ENCODE results near the gene MIXL1. TPM values are rescaled to one million over a fixed set of nuclear protein-coding genes. Genes with fewer than 3 reads are reported as not detected.

The MIXL1 gene
- total RNA-seq, 1 experiment from 2014 or later: 4.7 TPM

- H3K4me1 Mint-ChIP-seq: peaks cover 5 to 7% of the 10 kb centered on the region in 2 experiments
- Histone ChIP-seq H2BK120ac (ENCODE audit: low read depth, low read length, poor library complexity, severe bottlenecking) (no peak overlapping the region), H2AK5ac (ENCODE audit: insufficient read length, low read length) (no peak overlapping the region), H3K23ac (ENCODE audit: insufficient read length, low read depth, low read length) (no peak overlapping the region), H3K23me2 (ENCODE audit: insufficient read length, low read depth, low read length, poor library complexity, severe bottlenecking) (no peaks in the 10 kb centered on the region), H3K18ac (ENCODE audit: insufficient read length, low read depth, low read length) (no peak overlapping the region), H4K91ac (ENCODE audit: insufficient read length, low read depth, low read length) (no peak overlapping the region), H3K14ac (ENCODE audit: insufficient read depth, low read length) (no peak overlapping the region), H2BK5ac (ENCODE audit: insufficient read length, low read length) (no peak overlapping the region), H4K20me1 (ENCODE audit: control insufficient read depth, insufficient read depth, insufficient read length) (no peaks in the 10 kb centered on the region), H2BK15ac (ENCODE audit: low read depth, low read length) (no peak overlapping the region), H3K27me3 (ENCODE audit: insufficient read depth, low read length) (no peaks in the 10 kb centered on the region), H4K5ac (ENCODE audit: insufficient read length, low read depth, low read length) (no peak overlapping the region), H3K9ac (ENCODE audit: extremely low read depth, insufficient read length, low read length) (no peak overlapping the region), H3K4ac (ENCODE audit: low read depth, low read length) (no peak overlapping the region), H3K27ac (ENCODE audit: insufficient read length, low read depth, low read length) (no peak overlapping the region), H3K4me2 (ENCODE audit: insufficient read depth, insufficient read length, low read length) (no peak overlapping the region), H3K56ac (ENCODE audit: insufficient read length, low read depth, low read length) (no peak overlapping the region), H3K9me3 (ENCODE audit: control insufficient read depth, low read depth, low read length) (no peaks in the 10 kb centered on the region), H3T11ph (ENCODE audit: low read length) (no peak overlapping the region), H2AFZ (ENCODE audit: low read length) (no peak overlapping the region), H3K4me1 (ENCODE audit: insufficient read depth, low read length) (no peaks in the 10 kb centered on the region), H3K79me2 (ENCODE audit: insufficient read depth, low read length) (no peaks in the 10 kb centered on the region), H2BK20ac (ENCODE audit: low read depth, low read length, poor library complexity, severe bottlenecking) (no peak overlapping the region), H3K79me1 (ENCODE audit: insufficient read depth, low read depth, low read length, poor library complexity, severe bottlenecking) (no peaks in the 10 kb centered on the region), H2BK12ac (ENCODE audit: insufficient read length, low read depth, low read length) (no peak overlapping the region), H4K8ac (replicated peaks; ENCODE audit: insufficient read length, low read depth, low read length) (no peak overlapping the region)
- TF ChIP-seq CTCF (conservative IDR thresholded peaks at IDR 0.05): no peak
- H3K9me3 Mint-ChIP-seq: no peaks in the 10 kb centered on the region
- H3K36me3 Mint-ChIP-seq (ENCODE audit: insufficient read depth in 1 of 3, low read depth in 3 of 3): no peaks in the 10 kb centered on the region
- H3K4me3 Mint-ChIP-seq: no peak overlapping the region; a peak in 1 of 5 replicates
- H3K27ac Mint-ChIP-seq: no peak overlapping the region; a peak in 1 of 7 replicates
- no CpG with 5 or more reads among the region's 1 CpG for WGBS (ENCODE audit: extremely low coverage, insufficient read length, low lambda C conversion rate)
- H3K27me3 Mint-ChIP-seq (ENCODE audit: low read depth): peaks cover 3% of the 10 kb centered on the region; the same call in 1 of the 2 replicates
- DNase-seq: no peak
Measured at GRCh38 chr1:226195144-226195543, 28.3 kb upstream of the MIXL1 start.
